GM11168 (cell line): Measurements from ENCODE around the gene ZNF771.

Experiments
- in situ Hi-C: fragments of 300-500 bp; cut with MboI; formaldehyde crosslinking; loops from one replicate; pipeline ENCODE4 v1.12.0; 2022; ENCODE audit warnings: low sequenced_read_pairs; ENCODE audit not compliant: unreplicated experiment

ZNF771 gene

DNA sequence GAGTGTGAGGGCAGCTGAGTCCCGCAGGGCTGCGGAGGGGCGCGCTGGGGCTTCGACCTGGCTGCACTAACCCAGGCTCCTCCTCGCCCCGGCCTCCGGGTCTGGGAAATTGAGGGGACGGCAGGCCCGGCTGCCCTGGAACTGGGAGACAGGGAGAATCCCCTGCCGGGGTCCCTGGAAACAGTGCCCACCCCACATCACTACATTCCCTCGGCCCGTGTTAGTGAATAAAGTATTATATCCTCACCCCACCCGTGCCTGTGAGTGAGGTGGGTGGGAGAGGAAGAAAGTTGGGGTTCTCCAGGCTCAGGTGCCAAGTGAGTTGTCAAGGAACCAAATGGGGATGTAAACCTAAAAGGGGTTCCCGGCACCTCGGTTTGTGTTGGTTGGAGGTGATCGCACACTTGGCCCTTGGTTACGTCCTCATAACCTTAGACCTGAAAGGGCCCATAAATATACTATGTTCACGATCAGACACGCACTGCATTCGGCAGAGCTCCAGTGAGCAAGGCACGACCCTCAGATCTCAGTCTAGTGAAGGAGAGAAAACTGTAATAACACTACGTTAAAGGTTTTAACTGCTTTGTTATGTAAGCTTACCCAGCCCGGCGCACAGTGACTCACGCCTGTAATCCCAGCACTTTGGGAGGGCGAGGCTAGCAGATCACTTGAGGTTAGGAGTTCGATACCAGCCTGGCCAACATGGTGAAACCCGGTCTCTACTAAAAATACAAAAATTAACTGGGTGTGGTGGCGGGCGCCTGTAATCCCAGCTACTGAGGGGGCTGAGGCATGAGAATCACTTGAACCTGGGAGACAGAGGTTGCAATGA, 11.2 kb downstream of the ZNF771 start:
- in situ Hi-C loops, result loop anchor here (25.0 kb wide), 1 partner anchor 956 kb away; the partner anchor contains the start of genes BOLA2, SLX1B and SULT1A4

DNA sequence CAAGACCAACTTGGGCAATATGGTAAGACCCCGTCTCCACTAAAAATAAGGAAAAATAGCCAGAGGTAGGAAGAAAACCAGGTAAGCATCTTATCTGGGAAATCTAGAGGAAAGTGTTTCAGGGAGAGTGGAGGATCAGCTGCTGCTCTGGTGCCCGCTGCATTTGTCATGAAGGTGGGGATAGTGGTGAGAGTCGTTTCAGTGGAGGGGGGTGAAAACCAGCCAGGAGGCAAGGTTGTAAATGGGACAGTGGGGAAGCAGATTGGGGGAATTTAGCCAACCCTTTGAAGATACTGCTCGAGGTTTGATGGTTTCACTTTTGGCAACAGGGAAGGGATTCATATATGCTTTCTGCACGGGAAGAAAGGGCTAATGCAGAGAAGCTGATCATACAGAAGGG, 13.6 kb downstream of the ZNF771 start:
- in situ Hi-C loops, result loop anchor here (25.0 kb wide), 1 partner anchor 959 kb away; the partner anchor contains the start of genes BOLA2, SLX1B and SULT1A4

DNA sequence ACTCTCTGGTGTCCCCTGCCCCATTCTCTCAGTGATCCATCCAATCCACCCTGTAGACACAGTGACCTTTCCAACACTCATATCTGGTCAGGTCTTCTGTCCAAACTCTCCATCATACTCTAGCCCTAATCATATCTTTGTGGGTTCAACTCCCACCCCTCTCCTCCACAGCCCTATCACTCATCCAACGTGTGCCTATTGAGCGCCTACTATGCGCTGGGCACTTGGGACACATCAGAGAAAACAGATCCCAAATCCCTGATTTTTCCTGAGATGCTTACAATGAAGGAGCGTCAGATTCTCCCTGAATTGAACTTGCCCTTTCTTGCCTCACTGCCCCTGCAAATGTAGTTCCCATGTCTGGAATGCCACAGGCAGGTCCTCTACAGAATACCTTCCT, 20.6 kb downstream of the ZNF771 start:
- in situ Hi-C loops, result no loop called here

DNA sequence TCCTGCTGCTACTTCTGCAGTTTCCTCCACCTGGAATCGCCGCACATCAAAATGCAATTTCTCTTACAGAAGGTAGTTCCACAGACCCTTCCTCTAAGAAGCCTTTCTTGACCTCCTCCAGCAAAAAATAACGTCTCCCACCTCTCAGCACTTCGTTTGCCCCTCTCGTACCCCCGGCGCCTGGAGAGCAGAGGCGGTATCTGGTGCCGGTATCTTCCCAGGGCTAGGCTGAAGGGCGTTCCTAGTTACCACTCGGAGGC, 21.9 kb downstream of the ZNF771 start:
- in situ Hi-C loops, result no loop called here

DNA sequence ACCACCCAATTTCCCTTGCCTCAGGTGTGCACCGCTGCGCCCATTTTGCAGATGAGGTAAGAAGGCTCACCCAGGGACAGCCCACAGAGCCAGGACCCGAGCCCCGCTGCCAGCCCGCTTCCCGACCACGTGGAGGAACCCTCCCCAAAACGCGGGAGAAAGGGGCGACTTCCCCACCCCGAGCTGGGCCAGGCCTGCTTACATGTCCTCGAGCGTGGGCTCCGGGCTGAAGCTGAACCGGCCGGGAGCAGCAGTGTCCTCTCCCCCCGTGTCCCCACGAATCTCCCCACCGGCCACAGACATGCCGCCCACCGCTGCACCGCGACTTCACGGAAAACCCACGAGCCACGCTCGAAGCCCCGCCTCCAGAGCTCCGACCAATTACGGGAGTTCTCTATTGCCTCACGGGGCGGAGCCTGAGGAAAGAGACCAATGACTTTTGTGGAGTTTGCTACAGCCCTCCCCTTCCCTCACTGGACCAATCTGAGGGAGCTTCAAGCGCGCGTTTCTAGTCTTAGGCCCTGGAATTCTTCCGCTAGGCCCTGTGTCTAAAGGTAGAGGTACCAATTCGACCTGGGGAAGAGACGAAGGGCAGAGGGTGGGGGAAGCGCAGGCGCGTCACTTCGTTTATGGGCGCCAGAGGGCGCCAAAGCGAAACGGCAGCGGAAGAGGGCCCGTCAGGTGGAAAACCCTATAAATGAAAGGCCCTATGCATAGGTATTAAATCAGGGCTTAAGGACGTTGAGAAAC, 22.4 kb downstream of the ZNF771 start, which contains the start of gene DCTPP1:
DCTPP1 (minus strand) TSS at position 353 of the 750 bp plus-strand sequence; CDS start at position 303, 50 bp downstream.
- in situ Hi-C loops, result loop anchor here (10.0 kb wide), 1 partner anchor 195 kb away; no protein-coding TSS in a partner anchor

DNA sequence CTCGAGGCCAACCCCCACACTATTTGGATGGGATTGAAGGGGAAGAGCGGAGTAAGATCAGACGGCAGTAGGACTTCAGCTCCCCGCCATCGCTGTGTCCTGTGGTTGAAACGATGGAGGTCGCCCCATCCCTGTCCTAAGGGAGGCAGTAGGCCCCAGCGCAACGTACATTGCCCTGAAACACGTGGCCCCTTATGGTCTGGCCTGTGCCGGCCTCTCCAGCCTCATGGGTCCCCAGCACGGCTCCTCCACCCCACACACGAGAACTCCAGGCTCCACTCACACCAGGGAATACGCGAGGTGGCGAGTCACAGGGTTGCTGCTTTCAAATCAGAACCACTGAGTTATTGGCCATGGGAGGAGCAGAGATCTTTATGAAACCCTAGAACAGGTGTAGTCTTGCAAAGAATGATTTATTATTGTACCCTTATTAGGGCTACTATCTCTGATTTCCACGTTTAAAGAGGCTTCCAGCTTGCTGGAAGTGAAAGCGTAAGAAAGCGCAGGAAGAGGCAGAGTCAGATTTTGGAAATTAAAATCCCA, 23.1 kb downstream of the ZNF771 start:
- in situ Hi-C loops, result loop anchor here (10.0 kb wide), 1 partner anchor 194 kb away; no protein-coding TSS in a partner anchor

DNA sequence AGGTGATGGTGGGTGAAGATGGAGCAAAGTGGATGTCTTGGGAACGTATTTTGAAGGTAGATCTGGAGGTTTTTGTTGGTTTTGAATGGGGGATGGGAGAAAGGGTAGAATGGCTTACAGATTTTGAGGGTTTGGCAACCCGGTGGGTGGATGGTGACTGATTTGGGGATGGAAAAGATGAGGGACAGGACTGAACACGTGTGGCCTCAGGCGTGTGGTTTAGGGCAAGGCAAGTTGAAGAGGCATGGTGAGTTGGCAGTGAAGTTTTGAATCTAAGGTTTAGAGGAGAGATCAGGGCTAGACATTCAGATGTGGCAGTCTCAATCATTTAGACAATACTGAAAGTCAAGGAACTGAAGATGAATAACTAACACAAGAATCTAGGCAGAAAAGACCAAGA, 27.4 kb downstream of the ZNF771 start:
- in situ Hi-C loops, result loop anchor here (10.0 kb wide), 1 partner anchor 190 kb away; no protein-coding TSS in a partner anchor

DNA sequence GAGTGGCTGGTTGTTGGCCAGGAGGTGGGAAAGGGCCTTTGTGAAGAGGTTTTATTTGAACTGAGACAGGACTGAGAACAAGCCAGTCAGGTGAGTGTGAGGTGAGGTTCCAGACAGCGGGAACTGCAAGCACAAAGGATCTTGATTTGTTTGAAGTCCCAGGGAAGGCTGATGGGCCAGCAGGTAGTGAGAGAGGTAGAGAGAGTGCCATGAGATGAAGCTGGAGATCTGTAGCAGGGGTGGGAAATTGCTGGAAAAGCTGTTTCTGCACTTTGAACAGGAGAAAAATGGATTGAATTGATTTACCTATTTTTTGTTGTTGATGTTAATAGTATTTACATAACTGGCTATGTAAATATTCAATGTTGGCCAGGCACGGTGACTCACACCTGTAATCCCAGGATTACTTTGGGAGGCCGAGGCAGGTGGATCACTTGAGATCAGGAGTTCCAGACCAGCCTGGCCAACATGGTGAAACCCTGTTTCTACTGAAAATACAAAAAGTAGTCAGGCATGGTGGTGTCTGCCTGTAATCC, 30.2 kb downstream of the ZNF771 start:
- in situ Hi-C loops, result loop anchor here (10.0 kb wide), 1 partner anchor 187 kb away; no protein-coding TSS in a partner anchor

DNA sequence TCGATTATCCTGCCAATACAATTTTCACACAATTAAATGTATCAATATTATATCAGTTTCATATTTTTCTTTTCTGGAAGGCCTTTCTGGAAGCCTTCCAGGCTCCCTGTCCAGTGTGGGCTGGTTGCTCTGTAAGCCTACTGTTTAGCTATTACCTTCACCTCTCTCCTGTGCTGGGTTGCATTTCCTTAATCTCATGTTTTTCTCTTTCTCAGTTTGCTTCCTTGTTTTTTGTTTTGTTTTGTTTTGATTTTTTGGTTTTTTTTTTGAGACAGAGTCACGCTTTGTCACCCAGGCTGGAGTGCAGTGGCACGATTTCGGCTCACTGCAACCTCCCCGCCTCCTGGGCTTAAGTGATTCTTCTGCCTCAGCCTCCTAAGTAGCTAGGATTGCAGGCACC, 31.4 kb downstream of the ZNF771 start:
- in situ Hi-C loops, result loop anchor here (10.0 kb wide), 1 partner anchor 186 kb away; no protein-coding TSS in a partner anchor

DNA sequence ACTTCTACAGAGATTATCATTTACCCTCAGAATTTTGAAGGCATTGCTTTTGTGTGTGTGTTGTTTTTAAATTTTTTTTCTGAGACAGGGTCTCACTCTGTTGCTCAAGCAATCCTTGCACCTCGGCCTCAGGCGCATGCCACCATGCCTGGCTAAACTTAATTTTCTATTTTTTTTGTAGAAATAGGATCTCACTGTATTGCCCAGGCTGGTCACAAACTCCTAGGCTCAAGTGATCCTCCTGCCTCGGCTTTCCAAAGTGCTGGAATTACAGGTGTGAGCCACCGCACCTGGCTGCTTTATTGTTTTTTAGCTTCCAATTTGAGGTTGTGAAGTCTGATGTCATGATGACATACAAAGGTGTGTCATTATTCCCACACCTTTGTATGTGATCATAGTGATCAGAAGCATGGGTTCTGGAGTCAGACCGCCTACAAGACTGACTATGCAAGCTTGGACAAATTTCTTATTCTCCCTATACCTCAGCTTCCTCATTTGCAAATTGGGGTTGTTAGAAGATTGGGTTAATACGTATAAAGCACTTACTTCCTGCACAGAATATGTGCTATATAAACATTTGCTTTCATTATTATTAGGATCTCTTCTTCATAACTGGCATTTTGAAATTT, 32.4 kb downstream of the ZNF771 start:
- in situ Hi-C loops, result loop anchor here (10.0 kb wide), 1 partner anchor 185 kb away; no protein-coding TSS in a partner anchor

DNA sequence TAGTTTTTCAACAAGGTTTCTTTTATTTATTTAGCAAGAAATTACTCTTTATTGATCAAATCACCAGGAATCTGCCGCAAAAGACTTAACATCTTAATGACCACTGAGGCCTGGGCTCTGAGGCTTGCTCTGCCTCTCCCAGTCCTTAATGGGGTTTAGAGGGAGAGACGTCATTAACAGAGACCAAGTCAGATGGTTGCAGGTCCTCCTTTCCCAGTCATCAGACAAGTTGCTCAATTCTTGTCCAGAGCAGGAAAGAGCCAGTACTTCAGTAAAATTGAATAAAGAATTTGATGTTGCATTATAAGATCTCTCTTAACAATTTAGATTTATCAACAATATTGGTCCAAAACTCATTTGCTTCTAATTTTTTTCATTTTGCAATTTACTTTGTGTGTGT, 36.2 kb downstream of the ZNF771 start:
- in situ Hi-C loops, result no loop called here

DNA sequence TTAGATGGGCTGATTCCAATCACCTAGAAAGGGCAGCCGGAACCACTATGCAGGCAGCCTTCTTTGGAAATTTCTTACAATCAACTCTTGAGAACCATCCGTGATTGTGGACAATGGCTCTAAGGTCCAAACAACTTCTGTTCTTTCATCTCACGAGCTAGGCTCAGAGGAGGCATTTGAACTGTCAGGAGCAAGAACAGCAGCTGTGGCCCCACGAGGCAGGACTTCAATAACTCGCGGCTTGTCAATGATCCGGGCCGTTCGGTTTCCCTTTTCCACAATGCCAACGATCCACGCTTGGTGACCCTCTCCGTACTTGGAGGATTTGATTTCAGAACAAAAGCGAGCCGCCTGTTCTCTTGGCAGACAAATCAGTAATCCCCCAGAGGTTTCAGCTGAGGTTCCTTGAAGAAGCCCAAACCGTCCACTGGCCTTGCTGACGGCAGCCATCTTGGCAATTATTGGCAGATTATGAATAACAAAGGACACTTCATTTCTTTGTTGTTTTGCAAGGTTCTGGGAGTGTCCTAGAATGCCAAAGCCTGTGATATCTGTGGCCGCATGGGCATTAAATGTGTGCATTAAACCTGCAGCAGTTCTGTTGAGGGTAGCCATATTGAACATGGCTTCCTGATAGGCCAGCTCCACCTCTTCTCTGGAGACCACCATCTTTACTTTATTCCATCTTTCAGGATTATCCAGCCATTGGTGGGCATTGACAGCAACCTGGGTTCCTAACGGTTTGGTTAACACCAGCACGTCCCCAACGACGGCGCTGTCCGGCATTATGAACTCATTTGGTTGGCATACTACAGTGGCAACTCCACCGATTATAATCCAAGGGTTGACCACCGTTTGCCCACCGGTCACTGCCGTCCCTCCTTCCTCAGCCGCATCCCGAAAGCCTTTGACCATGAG, 37.1 kb downstream of the ZNF771 start:
- in situ Hi-C loops, result no loop called here

DNA sequence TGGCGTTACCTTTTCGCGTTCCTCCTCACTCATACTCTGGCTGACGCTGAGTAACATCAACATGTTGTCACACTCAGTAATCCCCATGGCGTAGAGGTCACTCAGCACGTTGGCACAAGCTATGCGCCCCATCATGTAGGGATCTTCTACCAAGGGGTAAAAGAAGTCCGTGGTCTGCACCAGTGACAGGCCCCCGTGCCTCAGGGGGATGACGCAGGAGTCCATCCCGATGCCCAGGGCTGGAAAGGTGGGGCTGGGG, 37.7 kb downstream of the ZNF771 start:
- in situ Hi-C loops, result no loop called here

DNA sequence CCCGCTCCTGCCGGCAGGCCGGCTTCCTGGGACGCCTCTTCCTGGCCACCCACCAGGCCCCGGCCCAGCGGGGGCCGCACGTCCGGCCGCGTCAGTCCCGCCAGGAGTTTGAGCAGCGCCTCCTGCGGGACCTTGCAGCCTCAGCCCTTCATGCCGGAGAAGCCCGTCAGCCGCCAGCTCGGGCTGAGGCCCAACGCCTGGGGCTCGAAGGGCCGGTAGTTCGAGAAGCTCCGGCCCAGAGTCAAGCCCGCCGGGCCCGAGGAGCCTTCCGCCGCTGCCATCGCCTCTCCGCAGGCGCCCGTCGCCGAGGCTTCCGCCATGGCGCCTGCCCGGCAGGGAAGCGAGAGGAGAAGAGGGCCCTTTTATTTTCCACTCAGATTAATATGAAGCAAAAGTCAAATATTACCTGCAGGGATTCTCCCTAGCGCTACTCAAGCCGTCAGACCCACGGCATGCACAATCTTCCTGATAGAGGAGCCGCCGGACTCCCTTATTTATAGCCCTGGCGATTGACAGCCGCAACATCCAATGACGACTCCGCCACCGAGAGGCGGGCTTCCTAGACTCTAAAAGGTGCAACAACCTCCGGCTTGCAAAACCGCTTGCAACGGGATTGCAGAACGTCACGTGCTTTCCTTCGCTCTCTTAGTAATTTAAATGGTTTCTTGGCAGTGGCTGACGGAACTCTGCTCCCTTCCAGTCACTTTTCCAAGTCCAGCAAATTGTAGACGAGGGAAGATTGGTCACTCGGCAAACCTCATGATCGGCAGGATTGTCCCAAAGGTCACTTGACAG, 38.2 kb downstream of the ZNF771 start, which contains the start of gene SEPHS2:
SEPHS2 (minus strand) TSS at position 467 of the 795 bp plus-strand sequence; CDS start at position 320, 147 bp downstream.
- in situ Hi-C loops, result no loop called here

DNA sequence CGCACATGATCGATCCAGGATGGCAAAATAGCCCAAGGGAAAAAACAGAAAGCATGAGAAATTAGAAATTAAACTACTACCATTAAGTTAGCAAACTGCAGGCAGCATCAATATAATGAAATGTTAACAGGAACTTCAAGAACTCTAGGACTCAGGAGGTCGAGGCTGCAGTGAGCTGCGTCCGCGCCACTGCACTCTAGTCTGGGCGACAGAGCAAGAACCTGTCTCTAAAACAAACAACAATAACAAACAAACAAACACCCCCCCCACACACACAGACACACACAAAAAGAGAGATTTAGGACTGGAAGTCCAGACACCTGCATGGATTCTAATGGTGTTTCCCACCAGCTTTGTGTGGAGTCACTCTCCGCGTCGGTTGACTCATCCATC, 38.8 kb downstream of the ZNF771 start:
- in situ Hi-C loops, result no loop called here

DNA sequence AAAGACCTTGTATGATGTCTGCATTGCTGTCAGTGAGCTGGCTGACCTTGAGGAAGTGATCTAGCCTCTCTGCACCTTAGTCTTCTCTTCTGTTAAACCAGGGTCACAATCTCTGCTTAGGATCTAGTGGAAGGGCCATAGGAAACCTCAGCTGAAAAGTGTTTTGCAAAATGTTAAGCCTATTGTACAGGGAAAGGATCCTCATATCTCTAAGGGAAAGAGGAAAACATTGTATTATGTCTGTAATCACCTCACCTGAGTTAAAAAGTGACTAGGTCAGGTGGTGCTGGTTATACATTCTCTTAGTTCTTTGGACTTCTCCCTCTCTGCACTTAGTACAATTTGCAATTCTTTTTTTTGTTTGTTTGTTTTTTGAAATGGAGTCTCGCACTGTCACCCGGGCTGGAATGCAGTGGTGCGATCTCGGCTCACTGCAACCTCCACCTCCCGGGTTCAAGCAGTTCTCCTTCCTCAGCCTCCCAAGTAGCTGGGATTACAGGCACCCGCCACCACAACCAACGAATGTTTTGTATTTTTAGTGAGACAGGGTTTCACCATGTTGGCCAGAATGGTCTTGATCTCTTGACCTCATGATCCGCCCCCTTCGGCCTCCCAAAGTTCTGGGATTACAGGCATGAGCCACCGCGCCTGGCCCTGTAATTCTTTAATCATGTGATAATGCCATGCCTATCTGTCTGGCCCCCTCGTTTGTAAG, 40.3 kb downstream of the ZNF771 start:
- in situ Hi-C loops, result no loop called here

DNA sequence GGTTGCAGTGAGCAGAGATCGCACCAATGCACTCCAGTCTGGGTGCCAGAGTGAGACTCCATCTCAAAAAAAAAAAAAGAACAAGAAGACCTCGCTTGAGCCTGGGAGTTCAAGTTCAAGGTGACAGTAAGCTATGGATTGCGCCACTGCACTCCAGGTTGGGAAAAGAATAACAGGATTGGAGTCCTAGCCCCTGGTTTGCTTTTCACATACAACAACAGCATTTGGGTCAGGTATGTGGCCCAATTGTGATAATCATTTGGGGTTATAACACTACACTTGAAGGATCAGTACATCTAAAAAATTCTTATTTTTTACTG, 41.7 kb downstream of the ZNF771 start:
- in situ Hi-C loops, result no loop called here
